Measurements from ENCODE around the gene ESYT3.

The ESYT3 gene

GRCh38 chr3:138468886-138469285, 34.5 kb downstream of the ESYT3 start:
- Histone ChIP-seq H3K4me1 (ENCODE audit: control insufficient read depth in 2 of 2, insufficient read depth in 2 of 2, low read length in 2 of 2) (no peaks in the 10 kb centered on the region), H3K36me3 (ENCODE audit: control insufficient read depth in 2 of 2, insufficient read depth in 2 of 2, low read length in 2 of 2) (no peaks in the 10 kb centered on the region), H3K27me3 (ENCODE audit: control insufficient read depth in 2 of 2, insufficient read depth in 2 of 2, low read length in 2 of 2) (no peaks in the 10 kb centered on the region), H3K9me3 (ENCODE audit: control insufficient read depth in 2 of 2, low read length in 2 of 2) (no peaks in the 10 kb centered on the region), H3K9ac (ENCODE audit: low read depth in 1 of 2, low read length in 2 of 2) (no peak overlapping the region), H3K4me3 (ENCODE audit: low read length in 2 of 2) (no peak overlapping the region), H3K27ac (ENCODE audit: low read depth in 2 of 2, low read length in 2 of 2) (no peak overlapping the region)

- Histone ChIP-seq H3K36me3 (ENCODE audit: control insufficient read depth in 2 of 2, insufficient read depth in 2 of 2, low read length in 2 of 2) (no peaks in the 10 kb centered on the region), H3K4me1 (ENCODE audit: control insufficient read depth in 2 of 2, insufficient read depth in 2 of 2, low read length in 2 of 2) (no peaks in the 10 kb centered on the region), H3K27me3 (ENCODE audit: control insufficient read depth in 2 of 2, insufficient read depth in 2 of 2, low read length in 2 of 2) (no peaks in the 10 kb centered on the region), H3K4me3 (ENCODE audit: low read length in 2 of 2) (no peak overlapping the region), H3K27ac (ENCODE audit: low read depth in 2 of 2, low read length in 2 of 2) (no peak overlapping the region), H3K9ac (ENCODE audit: low read depth in 1 of 2, low read length in 2 of 2) (no peak overlapping the region), H3K9me3 (ENCODE audit: control insufficient read depth in 2 of 2, low read length in 2 of 2) (no peaks in the 10 kb centered on the region)
Observed at GRCh38 chr3:138469874-138470273, 35.5 kb downstream of the ESYT3 start.

- Histone ChIP-seq H3K9me3 (ENCODE audit: control insufficient read depth in 2 of 2, low read length in 2 of 2) (no peaks in the 10 kb centered on the region), H3K4me3 (ENCODE audit: low read length in 2 of 2) (no peak overlapping the region), H3K27me3 (ENCODE audit: control insufficient read depth in 2 of 2, insufficient read depth in 2 of 2, low read length in 2 of 2) (no peaks in the 10 kb centered on the region), H3K27ac (ENCODE audit: low read depth in 2 of 2, low read length in 2 of 2) (no peak overlapping the region), H3K4me1 (ENCODE audit: control insufficient read depth in 2 of 2, insufficient read depth in 2 of 2, low read length in 2 of 2) (no peaks in the 10 kb centered on the region), H3K9ac (ENCODE audit: low read depth in 1 of 2, low read length in 2 of 2) (no peak overlapping the region), H3K36me3 (ENCODE audit: control insufficient read depth in 2 of 2, insufficient read depth in 2 of 2, low read length in 2 of 2) (no peaks in the 10 kb centered on the region)
Observed at GRCh38 chr3:138470687-138471086, 36.3 kb downstream of the ESYT3 start.

GRCh38 chr3:138471481-138471880, 37.1 kb downstream of the ESYT3 start:
- Histone ChIP-seq H3K27me3 (ENCODE audit: control insufficient read depth in 2 of 2, insufficient read depth in 2 of 2, low read length in 2 of 2) (no peaks in the 10 kb centered on the region), H3K36me3 (ENCODE audit: control insufficient read depth in 2 of 2, insufficient read depth in 2 of 2, low read length in 2 of 2) (no peaks in the 10 kb centered on the region)

GRCh38 chr3:138472141-138472825, 37.9 kb downstream of the ESYT3 start:
- Histone ChIP-seq H3K36me3 (ENCODE audit: control insufficient read depth in 2 of 2, insufficient read depth in 2 of 2, low read length in 2 of 2) (no peaks in the 10 kb centered on the region), H3K27ac (ENCODE audit: low read depth in 2 of 2, low read length in 2 of 2) (no peak overlapping the region), H3K4me1 (ENCODE audit: control insufficient read depth in 2 of 2, insufficient read depth in 2 of 2, low read length in 2 of 2) (no peaks in the 10 kb centered on the region), H3K27me3 (ENCODE audit: control insufficient read depth in 2 of 2, insufficient read depth in 2 of 2, low read length in 2 of 2) (no peaks in the 10 kb centered on the region), H3K9ac (ENCODE audit: low read depth in 1 of 2, low read length in 2 of 2) (no peak overlapping the region), H3K4me3 (ENCODE audit: low read length in 2 of 2) (no peak overlapping the region), H3K9me3 (ENCODE audit: control insufficient read depth in 2 of 2, low read length in 2 of 2) (no peaks in the 10 kb centered on the region)

More at GRCh38 chr3:138471481-138471880, 37.1 kb downstream of the ESYT3 start:
- Histone ChIP-seq H3K4me3 (ENCODE audit: low read length in 2 of 2) (no peak overlapping the region), H3K4me1 (ENCODE audit: control insufficient read depth in 2 of 2, insufficient read depth in 2 of 2, low read length in 2 of 2) (no peaks in the 10 kb centered on the region), H3K27ac (ENCODE audit: low read depth in 2 of 2, low read length in 2 of 2) (no peak overlapping the region), H3K9me3 (ENCODE audit: control insufficient read depth in 2 of 2, low read length in 2 of 2) (no peaks in the 10 kb centered on the region), H3K9ac (ENCODE audit: low read depth in 1 of 2, low read length in 2 of 2) (no peak overlapping the region)

GRCh38 chr3:138473391-138473790, 39.0 kb downstream of the ESYT3 start:
- Histone ChIP-seq H3K9ac (ENCODE audit: low read depth in 1 of 2, low read length in 2 of 2) (no peak overlapping the region), H3K9me3 (ENCODE audit: control insufficient read depth in 2 of 2, low read length in 2 of 2) (no peaks in the 10 kb centered on the region), H3K27me3 (ENCODE audit: control insufficient read depth in 2 of 2, insufficient read depth in 2 of 2, low read length in 2 of 2) (no peaks in the 10 kb centered on the region), H3K27ac (ENCODE audit: low read depth in 2 of 2, low read length in 2 of 2) (no peak overlapping the region), H3K4me3 (ENCODE audit: low read length in 2 of 2) (no peak overlapping the region), H3K4me1 (ENCODE audit: control insufficient read depth in 2 of 2, insufficient read depth in 2 of 2, low read length in 2 of 2) (no peaks in the 10 kb centered on the region), H3K36me3 (ENCODE audit: control insufficient read depth in 2 of 2, insufficient read depth in 2 of 2, low read length in 2 of 2) (no peaks in the 10 kb centered on the region)

- no peak overlapping the region for H3K27ac ChIP-seq (ENCODE audit: low read depth in 2 of 2, low read length in 2 of 2)
- H3K4me3 ChIP-seq (ENCODE audit: low read length in 2 of 2) = no peak overlapping the region
- H3K27me3 ChIP-seq (ENCODE audit: control insufficient read depth in 2 of 2, insufficient read depth in 2 of 2, low read length in 2 of 2) = no peaks in the 10 kb centered on the region
- no peak overlapping the region for H3K9ac ChIP-seq (ENCODE audit: low read depth in 1 of 2, low read length in 2 of 2)
- H3K4me1 ChIP-seq (ENCODE audit: control insufficient read depth in 2 of 2, insufficient read depth in 2 of 2, low read length in 2 of 2) = no peaks in the 10 kb centered on the region
- no peaks in the 10 kb centered on the region for H3K36me3 ChIP-seq (ENCODE audit: control insufficient read depth in 2 of 2, insufficient read depth in 2 of 2, low read length in 2 of 2)
- no peaks in the 10 kb centered on the region for H3K9me3 ChIP-seq (ENCODE audit: control insufficient read depth in 2 of 2, low read length in 2 of 2)
Observed at GRCh38 chr3:138474163-138474562, 39.7 kb downstream of the ESYT3 start.

- Histone ChIP-seq H3K4me1 (ENCODE audit: control insufficient read depth in 2 of 2, insufficient read depth in 2 of 2, low read length in 2 of 2) (no peaks in the 10 kb centered on the region), H3K9me3 (ENCODE audit: control insufficient read depth in 2 of 2, low read length in 2 of 2) (no peaks in the 10 kb centered on the region), H3K36me3 (ENCODE audit: control insufficient read depth in 2 of 2, insufficient read depth in 2 of 2, low read length in 2 of 2) (no peaks in the 10 kb centered on the region), H3K4me3 (ENCODE audit: low read length in 2 of 2) (no peak overlapping the region), H3K27me3 (ENCODE audit: control insufficient read depth in 2 of 2, insufficient read depth in 2 of 2, low read length in 2 of 2) (no peaks in the 10 kb centered on the region), H3K27ac (ENCODE audit: low read depth in 2 of 2, low read length in 2 of 2) (no peak overlapping the region), H3K9ac (ENCODE audit: low read depth in 1 of 2, low read length in 2 of 2) (no peak overlapping the region)
Observed at GRCh38 chr3:138476526-138476925, 42.1 kb downstream of the ESYT3 start.

GRCh38 chr3:138477120-138477519, 42.7 kb downstream of the ESYT3 start:
- no peaks in the 10 kb centered on the region for H3K4me1 ChIP-seq (ENCODE audit: control insufficient read depth in 2 of 2, insufficient read depth in 2 of 2, low read length in 2 of 2)
- H3K9ac ChIP-seq (ENCODE audit: low read depth in 1 of 2, low read length in 2 of 2) = no peak overlapping the region
- H3K36me3 ChIP-seq (ENCODE audit: control insufficient read depth in 2 of 2, insufficient read depth in 2 of 2, low read length in 2 of 2) = no peaks in the 10 kb centered on the region
- H3K27ac ChIP-seq (ENCODE audit: low read depth in 2 of 2, low read length in 2 of 2) = no peak overlapping the region
- H3K27me3 ChIP-seq (ENCODE audit: control insufficient read depth in 2 of 2, insufficient read depth in 2 of 2, low read length in 2 of 2) = no peaks in the 10 kb centered on the region
- no peaks in the 10 kb centered on the region for H3K9me3 ChIP-seq (ENCODE audit: control insufficient read depth in 2 of 2, low read length in 2 of 2)
- no peak overlapping the region for H3K4me3 ChIP-seq (ENCODE audit: low read length in 2 of 2)

- H3K27ac ChIP-seq (ENCODE audit: low read depth in 2 of 2, low read length in 2 of 2) = no peak overlapping the region
- H3K9ac ChIP-seq (ENCODE audit: low read depth in 1 of 2, low read length in 2 of 2) = no peak overlapping the region
- H3K9me3 ChIP-seq (ENCODE audit: control insufficient read depth in 2 of 2, low read length in 2 of 2) = no peaks in the 10 kb centered on the region
- H3K36me3 ChIP-seq (ENCODE audit: control insufficient read depth in 2 of 2, insufficient read depth in 2 of 2, low read length in 2 of 2) = no peaks in the 10 kb centered on the region
- no peaks in the 10 kb centered on the region for H3K4me1 ChIP-seq (ENCODE audit: control insufficient read depth in 2 of 2, insufficient read depth in 2 of 2, low read length in 2 of 2)
- H3K4me3 ChIP-seq (ENCODE audit: low read length in 2 of 2) = no peak overlapping the region
- no peaks in the 10 kb centered on the region for H3K27me3 ChIP-seq (ENCODE audit: control insufficient read depth in 2 of 2, insufficient read depth in 2 of 2, low read length in 2 of 2)
Observed at GRCh38 chr3:138477801-138478200, 43.4 kb downstream of the ESYT3 start.

All from mucosa of rectum (tissue), 2 donors.